ENCODE data around the gene TOX3.

Gene TOX3

GRCh38 chr16:52547004-52547833 is at the start of gene TOX3:
Gene TOX3, minus strand, starts transcription at chr16:52547143. Its CDS starts 420 bp downstream, at chr16:52546723.
- Histone ChIP-seq H3K4me1 (ENCODE audit: control insufficient read depth, insufficient read depth, low read length) (peaks cover 24% of the 10 kb centered on the region), H3K27ac (ENCODE audit: extremely low read depth, low read depth, low read length) (peak within 1 kb of the TSS; percentile 82; the same call in 1 of the 2 replicates), H3K4me3 (ENCODE audit: low read depth, low read length) (peak within 1 kb of the TSS; percentile 63), H3K36me3 (ENCODE audit: control insufficient read depth in 2 of 2, insufficient read depth in 1 of 2, low read length in 2 of 2) (no peaks in the 10 kb centered on the region), H3K9me3 (ENCODE audit: control insufficient read depth, insufficient read depth, low read depth, low read length) (no peaks in the 10 kb centered on the region)
- POLR2A ChIA-PET, result interaction anchor here (0.6 kb wide), 2 partner anchors 10 to 240 kb away, joined by 3 to 4 read pairs; no protein-coding TSS in a partner anchor
- CTCF ChIA-PET, result no interaction called here
- no peak for TF ChIP-seq ZNF610 (tag by site-specific recombination; IDR thresholded peaks at IDR 0.05; ENCODE audit: borderline replicate concordance)
- no peak for TF ChIP-seq ZNF585B (tag by site-specific recombination; IDR thresholded peaks at IDR 0.05)
- TF ChIP-seq ZBTB48 (tag by site-specific recombination; IDR thresholded peaks at IDR 0.05), result no peak
- TF ChIP-seq, protein P1, sequence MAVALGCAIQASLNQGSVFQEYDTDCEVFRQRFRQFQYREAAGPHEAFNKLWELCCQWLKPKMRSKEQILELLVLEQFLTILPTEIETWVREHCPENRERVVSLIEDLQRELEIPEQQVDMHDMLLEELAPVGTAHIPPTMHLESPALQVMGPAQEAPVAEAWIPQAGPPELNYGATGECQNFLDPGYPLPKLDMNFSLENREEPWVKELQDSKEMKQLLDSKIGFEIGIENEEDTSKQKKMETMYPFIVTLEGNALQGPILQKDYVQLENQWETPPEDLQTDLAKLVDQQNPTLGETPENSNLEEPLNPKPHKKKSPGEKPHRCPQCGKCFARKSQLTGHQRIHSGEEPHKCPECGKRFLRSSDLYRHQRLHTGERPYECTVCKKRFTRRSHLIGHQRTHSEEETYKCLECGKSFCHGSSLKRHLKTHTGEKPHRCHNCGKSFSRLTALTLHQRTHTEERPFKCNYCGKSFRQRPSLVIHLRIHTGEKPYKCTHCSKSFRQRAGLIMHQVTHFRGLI (tag by site-specific recombination; IDR thresholded peaks at IDR 0.05), result no peak
- no peak for TF ChIP-seq ZNF555 (tag by site-specific recombination; conservative IDR thresholded peaks at IDR 0.05)
- no peak for TF ChIP-seq ZNF670 (tag by site-specific recombination; IDR thresholded peaks at IDR 0.05; ENCODE audit: low read depth)
- TF ChIP-seq ZNF169 (tag by site-specific recombination; IDR thresholded peaks at IDR 0.05), result no peak
- TF ChIP-seq ZNF514 (tag by site-specific recombination; IDR thresholded peaks at IDR 0.05), result no peak
- no peak for TF ChIP-seq ZNF521 (tag by site-specific recombination; IDR thresholded peaks at IDR 0.05)
- no peak for TF ChIP-seq ZNF302 (tag by site-specific recombination; IDR thresholded peaks at IDR 0.05; ENCODE audit: low read depth)
- peak; percentile 89 for TF ChIP-seq ZNF777 (tag by site-specific recombination; IDR thresholded peaks at IDR 0.05; ENCODE audit: borderline replicate concordance)
- TF ChIP-seq, protein P2, sequence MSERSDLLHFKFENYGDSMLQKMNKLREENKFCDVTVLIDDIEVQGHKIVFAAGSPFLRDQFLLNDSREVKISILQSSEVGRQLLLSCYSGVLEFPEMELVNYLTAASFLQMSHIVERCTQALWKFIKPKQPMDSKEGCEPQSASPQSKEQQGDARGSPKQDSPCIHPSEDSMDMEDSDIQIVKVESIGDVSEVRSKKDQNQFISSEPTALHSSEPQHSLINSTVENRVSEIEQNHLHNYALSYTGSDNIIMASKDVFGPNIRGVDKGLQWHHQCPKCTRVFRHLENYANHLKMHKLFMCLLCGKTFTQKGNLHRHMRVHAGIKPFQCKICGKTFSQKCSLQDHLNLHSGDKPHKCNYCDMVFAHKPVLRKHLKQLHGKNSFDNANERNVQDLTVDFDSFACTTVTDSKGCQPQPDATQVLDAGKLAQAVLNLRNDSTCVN (tag by site-specific recombination; optimal IDR thresholded peaks at IDR 0.05), result peak; percentile 31
- no peak for TF ChIP-seq ZBTB7A (tag by site-specific recombination; IDR thresholded peaks at IDR 0.05; ENCODE audit: low read depth)
- TF ChIP-seq ZNF214 (tag by site-specific recombination; IDR thresholded peaks at IDR 0.05; ENCODE audit: borderline replicate concordance), result no peak
- TF ChIP-seq SCRT2 (tag by site-specific recombination; IDR thresholded peaks at IDR 0.05), result peak; percentile 39; the same call in 1 of the 2 replicates
- no peak for TF ChIP-seq OSR2 (tag by site-specific recombination; IDR thresholded peaks at IDR 0.05)
- TF ChIP-seq GLIS1 (tag by site-specific recombination; IDR thresholded peaks at IDR 0.05), result 0 out of 2 replicates have a peak, but pooled peaks have one; percentile 7
- no peak for TF ChIP-seq ZNF292 (tag by site-specific recombination; IDR thresholded peaks at IDR 0.05; ENCODE audit: borderline replicate concordance, low read depth)
- TF ChIP-seq ZNF623 (tag by site-specific recombination; IDR thresholded peaks at IDR 0.05), result no peak
- TF ChIP-seq ZNF624 (tag by site-specific recombination; IDR thresholded peaks at IDR 0.05), result no peak
- TF ChIP-seq ZBTB20 (tag by site-specific recombination; IDR thresholded peaks at IDR 0.05), result peak; percentile 99
- 0 out of 2 replicates have a peak, but pooled peaks have one; percentile 29 for TF ChIP-seq KLF1 (tag by site-specific recombination; IDR thresholded peaks at IDR 0.05)
- TF ChIP-seq TCF7L2 (IDR thresholded peaks at IDR 0.05; ENCODE audit: borderline replicate concordance, low read depth, low read length), result no peak
- TF ChIP-seq PATZ1 (tag by site-specific recombination; IDR thresholded peaks at IDR 0.05), result 0 out of 2 replicates have a peak, but pooled peaks have one; percentile 47
- 0 out of 2 replicates have a peak, but pooled peaks have one; percentile 39 for TF ChIP-seq ZNF76 (tag by site-specific recombination; IDR thresholded peaks at IDR 0.05; ENCODE audit: borderline replicate concordance, low read depth)
- no peak for TF ChIP-seq ZFP37 (tag by site-specific recombination; IDR thresholded peaks at IDR 0.05)
- peak; percentile 71 for TF ChIP-seq ZNF335 (tag by site-specific recombination; conservative IDR thresholded peaks at IDR 0.05)
- no peak for TF ChIP-seq ZNF548 (tag by site-specific recombination; IDR thresholded peaks at IDR 0.05)
- TF ChIP-seq ZXDB (tag by site-specific recombination; IDR thresholded peaks at IDR 0.05), result 0 out of 2 replicates have a peak, but pooled peaks have one; percentile 18
- no peak for TF ChIP-seq ZNF426 (tag by site-specific recombination; IDR thresholded peaks at IDR 0.05)
- no peak for TF ChIP-seq ZNF600 (tag by site-specific recombination; IDR thresholded peaks at IDR 0.05)
- TF ChIP-seq ZSCAN16 (tag by site-specific recombination; IDR thresholded peaks at IDR 0.05), result no peak
- no peak for TF ChIP-seq SP7 (tag by site-specific recombination; IDR thresholded peaks at IDR 0.05)
- TF ChIP-seq ZBTB21 (tag by site-specific recombination; IDR thresholded peaks at IDR 0.05), result no peak
- no peak for TF ChIP-seq ZNF184 (tag by site-specific recombination; IDR thresholded peaks at IDR 0.05)
- no peak for TF ChIP-seq ZNF16 (tag by site-specific recombination; IDR thresholded peaks at IDR 0.05; ENCODE audit: low read depth)

Measured in HEK293 (cell line).